CD8-positive, alpha-beta memory T cell (primary cell): ENCODE measurements around the gene TOX2. TPM values are rescaled to one million over a fixed set of nuclear protein-coding genes. Genes with fewer than 3 reads are reported as not detected.

Experiments
- CTCF ChIA-PET: fragments of 350-600 bp; sonication (Branson Sonifier 250); formaldehyde crosslinking; loops from one replicate; lab custom pipeline; 2021; ENCODE audit warnings: antibody characterized with exemption; lab: Charles Lee
- POLR2A ChIA-PET: fragments of 350-600 bp; sonication (Branson Sonifier 250); formaldehyde crosslinking; loops from one replicate; lab custom pipeline; 2021; ENCODE audit warnings: antibody characterized with exemption; lab: Charles Lee
- DNase-seq, 5 donors: peaks; one replicate each; pipeline versions ENCODE4 v3.0.0 to v3.0.0-alpha.2; 2020 to 2022; ENCODE audit warnings: mixed read lengths in 1 of 5
- H3K27ac ChIP-seq: one replicate; pipeline ENCODE4 v1.7.0; 2013; ENCODE audit warnings: low read depth, mild to moderate bottlenecking, low read length, moderate library complexity
- H3K27me3 ChIP-seq: 2 replicates; pipeline ENCODE4 v1.7.0; 2013; ENCODE audit warnings: low read length, mild to moderate bottlenecking; ENCODE audit not compliant: insufficient read depth, poor library complexity, severe bottlenecking
- H3K36me3 ChIP-seq: 2 replicates; pipeline ENCODE4 v1.7.0; 2013; ENCODE audit warnings: mild to moderate bottlenecking, low read length, moderate library complexity; ENCODE audit not compliant: insufficient read depth
- H3K4me1 ChIP-seq: 2 replicates; pipeline ENCODE4 v1.7.0; 2013; ENCODE audit warnings: mild to moderate bottlenecking, low read length, moderate library complexity; ENCODE audit not compliant: insufficient read depth
- H3K4me3 ChIP-seq: 2 replicates; pipeline ENCODE4 v1.7.0; 2013; ENCODE audit warnings: mild to moderate bottlenecking, low read length
- H3K9me3 ChIP-seq: 2 replicates; pipeline ENCODE4 v1.7.0; 2013; ENCODE audit warnings: mild to moderate bottlenecking, low read length
- H3K27ac Mint-ChIP-seq, 8 donors: one replicate each; pipeline ENCODE4 v1.8.0; 2020 to 2021; ENCODE audit warnings: mixed read lengths in 8 of 8, mild to moderate bottlenecking in 6 of 8, inconsistent platforms in 3 of 8, moderate library complexity in 3 of 8
- H3K27me3 Mint-ChIP-seq, 2 donors: one replicate each; pipeline ENCODE4 v1.8.0; 2020 to 2021; ENCODE audit warnings: mixed read lengths in 2 of 2, mild to moderate bottlenecking in 1 of 2, moderate library complexity in 1 of 2
- H3K36me3 Mint-ChIP-seq, 3 donors: one replicate each; pipeline ENCODE4 v1.8.0; 2020 to 2021; ENCODE audit warnings: mixed read lengths in 3 of 3, inconsistent platforms in 1 of 3, mild to moderate bottlenecking in 1 of 3
- H3K4me1 Mint-ChIP-seq, 3 donors: one replicate each; pipeline ENCODE4 v1.8.0; 2020 to 2021; ENCODE audit warnings: mixed read lengths in 3 of 3, inconsistent platforms in 1 of 3, mild to moderate bottlenecking in 1 of 3
- H3K4me3 Mint-ChIP-seq, 7 donors: one replicate each; pipeline ENCODE4 v1.8.0; 2020 to 2021; ENCODE audit warnings: mixed read lengths in 7 of 7, mild to moderate bottlenecking in 6 of 7, moderate library complexity in 4 of 7, inconsistent platforms in 2 of 7
- H3K9me3 Mint-ChIP-seq, 5 donors: one replicate each; pipeline ENCODE4 v1.8.0; 2020 to 2022; ENCODE audit warnings: mixed read lengths in 5 of 5, mild to moderate bottlenecking in 3 of 5, moderate library complexity in 2 of 5, inconsistent platforms in 1 of 5
- polyA plus RNA-seq: library from polyadenylated mRNA; unstranded; fragments of 300-500 nt; fragmentation: Illumina TruSeq; gene quantifications from one replicate; pipeline ENCODE4 v1.2.3, GENCODE V29; 2021
- total RNA-seq, 2 experiments: library from RNA; stranded (reverse); gene quantifications; one replicate each; pipeline ENCODE4 v1.2.3, GENCODE V29; 2021

Gene TOX2
- total and polyA plus RNA-seq, 3 experiments from 2014 or later, result 0.35 to 1.2 (median 0.39) TPM

DNA sequence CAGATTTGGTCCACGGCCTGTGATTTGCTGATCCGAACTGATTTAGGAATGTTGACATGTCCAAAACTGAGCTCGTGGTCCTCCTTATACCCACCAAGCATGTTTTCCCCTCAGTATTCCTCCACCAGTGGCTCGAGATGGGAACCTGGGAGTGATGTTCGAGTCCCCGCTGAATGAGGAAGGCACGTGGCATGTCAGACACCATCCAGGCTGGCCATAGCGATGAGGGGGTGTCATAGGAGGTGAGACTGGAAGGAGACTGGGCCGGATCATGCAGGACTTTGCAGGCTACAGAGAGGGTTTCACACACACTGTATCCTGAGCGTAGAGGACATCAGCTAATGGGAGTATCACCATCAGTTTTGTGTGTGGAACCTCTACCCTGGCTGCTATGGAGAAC, 78.2 kb downstream of the TOX2 start:
- DNase-seq, result no peak
- Histone ChIP-seq H3K4me1 (no peaks in the 10 kb centered on the region), H3K36me3 (no peaks in the 10 kb centered on the region), H3K27ac (no peak overlapping the region), H3K4me3 (no peak overlapping the region), H3K27me3 (no peaks in the 10 kb centered on the region), H3K9me3 (no peaks in the 10 kb centered on the region)
- Mint-ChIP-seq H3K27ac (no peak overlapping the region), H3K36me3 (peaks cover 0 to 6% (median 2%) of the 10 kb centered on the region in 3 donors), H3K9me3 (peaks cover 0 to 6% (median 3%) of the 10 kb centered on the region in 5 donors), H3K27me3 (peaks cover 0 to 11% of the 10 kb centered on the region in 2 donors), H3K4me3 (no peak overlapping the region), H3K4me1 (no peaks in the 10 kb centered on the region)
- ChIA-PET POLR2A (no interaction called here), CTCF (no interaction called here)

DNA sequence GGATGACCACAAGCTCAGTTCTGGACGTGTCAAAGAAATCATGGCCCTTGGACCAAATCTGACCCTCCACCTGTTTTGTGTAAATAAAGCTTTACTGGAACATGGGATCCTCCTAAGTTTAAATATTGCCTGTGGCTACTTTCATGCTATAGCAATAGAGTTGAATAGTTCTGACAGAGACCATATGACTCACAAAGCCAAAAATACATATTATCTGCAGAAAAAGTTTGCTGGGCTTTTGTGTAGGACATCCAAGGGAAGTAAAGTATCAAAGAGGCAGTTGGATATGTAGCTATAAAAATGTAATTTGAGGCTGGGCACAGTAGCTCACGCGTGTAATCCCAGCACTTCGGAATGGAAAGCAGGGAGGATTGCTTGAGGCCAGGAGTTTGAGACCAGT, 78.9 kb downstream of the TOX2 start:
- Histone ChIP-seq H3K27me3 (no peaks in the 10 kb centered on the region), H3K36me3 (no peaks in the 10 kb centered on the region), H3K27ac (no peak overlapping the region), H3K4me3 (no peak overlapping the region), H3K4me1 (no peaks in the 10 kb centered on the region), H3K9me3 (no peaks in the 10 kb centered on the region)
- no peak for DNase-seq
- no peaks in the 10 kb centered on the region for H3K4me1 Mint-ChIP-seq
- peaks cover 0 to 6% (median 3%) of the 10 kb centered on the region in 5 donors for H3K9me3 Mint-ChIP-seq
- H3K27me3 Mint-ChIP-seq, result peaks cover 0 to 9% of the 10 kb centered on the region in 2 donors
- peaks cover 0 to 6% (median 2%) of the 10 kb centered on the region in 3 donors for H3K36me3 Mint-ChIP-seq
- ChIA-PET POLR2A (no interaction called here), CTCF (interaction anchor here (1.0 to 1.1 kb wide), 2 partner anchors 9 to 244 kb away, joined by 3 to 4 read pairs; no protein-coding TSS in a partner anchor)
- H3K4me3 Mint-ChIP-seq, result no peak overlapping the region
- H3K27ac Mint-ChIP-seq, result no peak overlapping the region

DNA sequence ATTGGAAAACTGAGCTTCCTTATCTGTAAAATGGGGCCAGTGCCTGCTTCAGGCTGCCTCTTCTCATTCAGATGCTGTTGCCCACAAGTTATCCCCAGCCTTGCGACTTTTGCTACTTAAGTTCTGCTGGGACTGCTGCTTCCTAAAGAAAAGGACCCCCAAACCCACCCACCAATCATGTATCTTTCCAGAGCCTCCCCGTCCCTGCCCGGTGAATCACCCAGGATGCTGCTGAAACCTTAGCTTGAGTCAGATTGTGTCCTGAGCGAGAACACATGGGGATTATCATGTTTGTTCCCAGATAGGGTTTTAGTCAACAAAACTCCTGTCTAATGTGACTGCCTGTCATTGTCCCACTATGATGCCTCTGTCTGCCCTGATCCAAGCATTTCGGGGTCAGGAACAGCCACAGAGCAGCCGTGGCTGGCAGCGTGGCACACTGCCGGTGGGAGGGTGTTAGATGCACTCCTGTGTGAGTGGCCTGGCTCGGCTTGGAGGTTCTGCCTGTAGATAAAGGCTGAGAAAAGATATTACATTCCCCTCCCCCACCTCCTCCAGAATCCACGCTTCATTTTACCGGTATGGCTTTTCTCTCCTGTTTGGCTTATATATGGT, 79.9 kb downstream of the TOX2 start:
- Mint-ChIP-seq H3K4me1 (no peaks in the 10 kb centered on the region), H3K9me3 (peaks cover 0 to 4% (median 3%) of the 10 kb centered on the region in 5 donors), H3K36me3 (peaks cover 0 to 6% (median 2%) of the 10 kb centered on the region in 3 donors), H3K27me3 (peaks cover under 1 to 6% of the 10 kb centered on the region in 2 donors), H3K4me3 (no peak overlapping the region), H3K27ac (no peak overlapping the region)
- no peaks in the 10 kb centered on the region for H3K4me1 ChIP-seq
- no peak overlapping the region for H3K27ac ChIP-seq
- H3K27me3 ChIP-seq, result no peaks in the 10 kb centered on the region
- H3K4me3 ChIP-seq, result no peak overlapping the region
- CTCF ChIA-PET, result interaction anchor here (1.0 to 1.1 kb wide), 2 partner anchors 10 to 245 kb away, joined by 3 to 4 read pairs; no protein-coding TSS in a partner anchor
- H3K9me3 ChIP-seq, result no peaks in the 10 kb centered on the region
- POLR2A ChIA-PET, result interaction anchor here (0.6 kb wide), 1 partner anchor 491 kb away, joined by 4 read pairs; no protein-coding TSS in a partner anchor
- no peak for DNase-seq
- no peaks in the 10 kb centered on the region for H3K36me3 ChIP-seq

DNA sequence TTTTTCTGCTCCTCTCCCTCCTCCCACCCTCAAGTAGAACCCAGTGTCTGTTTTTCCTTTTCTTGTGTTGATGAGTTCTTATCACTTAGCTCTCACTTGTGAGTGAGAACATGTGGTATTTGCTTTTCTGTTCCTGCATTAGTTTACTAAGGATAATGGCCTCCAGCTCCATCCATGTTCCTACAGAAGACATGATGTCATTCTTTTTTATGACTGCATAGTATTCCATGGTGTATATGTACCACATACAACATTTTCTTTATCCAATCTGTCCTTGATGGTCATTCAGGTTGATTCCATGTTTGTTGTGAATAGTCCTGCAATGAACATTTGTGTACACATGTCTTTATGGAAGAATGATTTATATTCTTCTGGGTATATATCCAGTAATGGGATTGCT, 81.0 kb downstream of the TOX2 start:
- Histone ChIP-seq H3K9me3 (no peaks in the 10 kb centered on the region), H3K4me1 (no peaks in the 10 kb centered on the region), H3K36me3 (no peaks in the 10 kb centered on the region), H3K27me3 (no peaks in the 10 kb centered on the region), H3K27ac (no peak overlapping the region), H3K4me3 (no peak overlapping the region)
- H3K9me3 Mint-ChIP-seq, result no peaks in the 10 kb centered on the region
- CTCF ChIA-PET, result no interaction called here
- no peak overlapping the region for H3K4me3 Mint-ChIP-seq
- no peak for DNase-seq
- POLR2A ChIA-PET, result no interaction called here
- H3K4me1 Mint-ChIP-seq, result no peaks in the 10 kb centered on the region
- peaks cover 8 to 10% of the 10 kb centered on the region in 2 donors for H3K27me3 Mint-ChIP-seq
- peaks cover 0 to 2% (median 0%) of the 10 kb centered on the region in 3 donors for H3K36me3 Mint-ChIP-seq
- H3K27ac Mint-ChIP-seq, result no peak overlapping the region

DNA sequence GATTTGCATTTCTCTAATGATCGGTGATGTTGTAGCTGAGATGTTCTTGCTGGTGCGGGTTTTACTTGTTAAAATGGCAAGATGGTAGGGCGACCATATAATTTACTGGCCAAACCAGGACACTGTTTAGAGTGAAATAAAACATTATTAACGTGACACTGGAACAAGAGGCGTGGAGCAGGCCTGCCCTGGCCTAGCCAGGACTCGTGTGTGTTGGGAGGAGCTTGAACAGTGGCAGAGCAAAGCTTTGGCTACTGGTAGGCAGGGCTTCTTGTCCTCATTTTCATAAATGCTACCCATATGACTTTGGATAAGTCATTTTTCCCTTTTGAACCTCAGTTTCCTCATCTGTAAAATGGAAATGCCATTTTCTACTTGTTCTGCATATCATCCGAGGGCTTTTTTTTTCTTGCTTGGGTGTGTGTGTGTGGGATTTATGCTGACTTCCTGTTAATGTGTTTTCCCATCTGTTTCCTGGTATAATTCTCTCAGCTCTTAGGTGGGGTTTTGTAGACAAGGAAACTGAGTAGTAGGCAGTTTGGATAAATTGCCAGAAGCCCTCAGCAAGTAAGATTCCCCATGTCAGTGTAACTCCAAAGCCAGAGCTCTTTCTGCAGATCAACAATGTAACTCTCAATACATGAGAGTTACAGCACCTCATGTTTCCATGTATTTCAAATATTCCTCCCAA, 81.7 kb downstream of the TOX2 start:
- Histone ChIP-seq H3K4me1 (no peaks in the 10 kb centered on the region), H3K27me3 (no peaks in the 10 kb centered on the region), H3K36me3 (no peaks in the 10 kb centered on the region), H3K4me3 (no peak overlapping the region), H3K27ac (no peak overlapping the region), H3K9me3 (no peaks in the 10 kb centered on the region)
- Mint-ChIP-seq H3K4me3 (no peak overlapping the region), H3K27me3 (peaks cover 5 to 12% of the 10 kb centered on the region in 2 donors), H3K9me3 (no peaks in the 10 kb centered on the region), H3K36me3 (peaks cover 0 to 2% (median 0%) of the 10 kb centered on the region in 3 donors), H3K27ac (no peak overlapping the region), H3K4me1 (peaks cover 0 to under 1% (median 0%) of the 10 kb centered on the region in 3 donors)
- ChIA-PET POLR2A (no interaction called here), CTCF (no interaction called here)
- DNase-seq, result no peak

DNA sequence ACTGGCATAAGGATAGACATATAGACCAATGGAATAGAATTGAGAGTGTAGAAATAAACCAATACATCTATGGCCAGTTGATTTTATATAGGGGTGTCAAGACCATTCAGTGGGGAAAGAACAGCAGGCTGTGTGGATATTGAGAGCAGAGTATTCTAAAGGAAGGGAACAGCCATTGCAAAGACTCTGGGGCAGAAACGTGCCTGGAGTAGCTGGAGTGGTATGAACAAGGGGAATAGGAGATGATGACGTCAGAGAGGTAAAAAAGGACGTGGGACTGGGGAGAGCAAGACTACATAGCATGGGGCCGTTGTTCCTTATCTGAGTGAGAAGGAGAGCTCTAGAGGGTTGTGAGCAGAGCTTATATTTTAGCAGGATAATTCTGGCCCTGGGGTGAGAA, 85.2 kb downstream of the TOX2 start:
- H3K27ac ChIP-seq, result no peak overlapping the region
- no peaks in the 10 kb centered on the region for H3K27me3 ChIP-seq
- DNase-seq, result no peak
- Mint-ChIP-seq H3K36me3 (peaks cover 0 to 2% (median 0%) of the 10 kb centered on the region in 3 donors), H3K27ac (no peak overlapping the region), H3K4me1 (peaks cover 0 to 6% (median 3%) of the 10 kb centered on the region in 3 donors), H3K4me3 (no peak overlapping the region), H3K9me3 (no peaks in the 10 kb centered on the region), H3K27me3 (peaks cover 6 to 33% of the 10 kb centered on the region in 2 donors)
- ChIA-PET CTCF (no interaction called here), POLR2A (no interaction called here)
- H3K36me3 ChIP-seq, result no peaks in the 10 kb centered on the region
- H3K9me3 ChIP-seq, result no peaks in the 10 kb centered on the region
- no peaks in the 10 kb centered on the region for H3K4me1 ChIP-seq
- H3K4me3 ChIP-seq, result no peak overlapping the region

DNA sequence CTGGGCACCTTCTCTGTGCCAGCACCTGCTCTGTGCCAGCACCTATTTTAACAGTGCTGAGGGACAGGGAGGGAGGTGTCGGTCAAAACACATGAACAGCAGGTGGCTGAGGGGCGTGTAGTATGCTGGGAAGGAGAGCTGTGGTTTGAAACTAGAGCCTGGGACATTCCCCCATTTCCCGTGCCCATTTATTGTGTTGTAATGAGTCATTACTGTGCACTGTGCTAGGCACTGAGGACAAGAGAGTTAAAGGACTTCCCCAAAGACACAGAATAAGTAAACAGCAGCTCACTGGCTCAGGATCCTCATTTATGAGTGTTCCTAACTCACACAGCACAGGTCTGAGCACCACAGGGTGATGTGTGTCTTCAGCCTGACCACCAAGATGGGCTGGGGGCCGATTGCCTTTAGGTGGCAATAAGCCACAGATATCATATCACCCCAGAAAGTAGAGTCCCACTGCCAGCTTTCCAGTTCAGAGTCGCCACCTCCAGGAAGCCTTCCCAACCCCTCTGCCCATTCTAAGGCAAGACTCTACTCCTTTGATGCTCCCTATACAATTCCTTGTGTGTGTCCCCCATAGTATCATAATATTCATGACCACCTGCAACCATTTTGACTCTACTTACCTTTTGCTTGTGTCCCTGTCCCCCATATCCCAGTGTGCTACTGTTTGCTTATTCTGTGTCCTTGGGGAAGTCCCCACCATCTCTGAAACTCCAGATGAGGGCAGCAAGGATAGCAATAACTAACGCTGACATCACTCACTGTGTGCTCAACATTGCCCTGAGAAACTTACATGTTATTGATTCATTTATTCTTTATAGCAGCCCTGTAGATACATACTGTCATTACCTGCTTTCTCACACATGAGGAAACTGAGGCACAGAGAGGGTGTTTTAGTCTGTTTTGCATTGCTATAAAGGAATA, 87.3 kb downstream of the TOX2 start:
- peaks cover 6 to 37% of the 10 kb centered on the region in 2 donors for H3K27me3 Mint-ChIP-seq
- Histone ChIP-seq H3K4me3 (no peak overlapping the region), H3K27ac (no peak overlapping the region), H3K27me3 (no peaks in the 10 kb centered on the region), H3K4me1 (no peaks in the 10 kb centered on the region), H3K36me3 (no peaks in the 10 kb centered on the region), H3K9me3 (no peaks in the 10 kb centered on the region)
- no peak overlapping the region for H3K4me3 Mint-ChIP-seq
- DNase-seq, result no peak
- POLR2A ChIA-PET, result no interaction called here
- H3K9me3 Mint-ChIP-seq, result no peaks in the 10 kb centered on the region
- H3K27ac Mint-ChIP-seq, result no peak overlapping the region
- H3K36me3 Mint-ChIP-seq, result no peaks in the 10 kb centered on the region
- CTCF ChIA-PET, result no interaction called here
- peaks cover 0 to 6% (median 3%) of the 10 kb centered on the region in 3 donors for H3K4me1 Mint-ChIP-seq
